WI38 (cell line): ENCODE measurements around the gene ECI1.

Source experiments
- H3K4me3 ChIP-seq: 2 replicates; pipeline ENCODE4 v1.5.1; 2011; ENCODE audit warnings: low read depth, mild to moderate bottlenecking, control low read depth, low read length
- TF ChIP-seq, protein P1 (sequence below): IDR thresholded peaks from 2 replicates; pipeline ENCODE4 v1.5.1; 2012; ENCODE audit warnings: low read depth, mild to moderate bottlenecking, control low read depth, low read length

The ECI1 gene

DNA sequence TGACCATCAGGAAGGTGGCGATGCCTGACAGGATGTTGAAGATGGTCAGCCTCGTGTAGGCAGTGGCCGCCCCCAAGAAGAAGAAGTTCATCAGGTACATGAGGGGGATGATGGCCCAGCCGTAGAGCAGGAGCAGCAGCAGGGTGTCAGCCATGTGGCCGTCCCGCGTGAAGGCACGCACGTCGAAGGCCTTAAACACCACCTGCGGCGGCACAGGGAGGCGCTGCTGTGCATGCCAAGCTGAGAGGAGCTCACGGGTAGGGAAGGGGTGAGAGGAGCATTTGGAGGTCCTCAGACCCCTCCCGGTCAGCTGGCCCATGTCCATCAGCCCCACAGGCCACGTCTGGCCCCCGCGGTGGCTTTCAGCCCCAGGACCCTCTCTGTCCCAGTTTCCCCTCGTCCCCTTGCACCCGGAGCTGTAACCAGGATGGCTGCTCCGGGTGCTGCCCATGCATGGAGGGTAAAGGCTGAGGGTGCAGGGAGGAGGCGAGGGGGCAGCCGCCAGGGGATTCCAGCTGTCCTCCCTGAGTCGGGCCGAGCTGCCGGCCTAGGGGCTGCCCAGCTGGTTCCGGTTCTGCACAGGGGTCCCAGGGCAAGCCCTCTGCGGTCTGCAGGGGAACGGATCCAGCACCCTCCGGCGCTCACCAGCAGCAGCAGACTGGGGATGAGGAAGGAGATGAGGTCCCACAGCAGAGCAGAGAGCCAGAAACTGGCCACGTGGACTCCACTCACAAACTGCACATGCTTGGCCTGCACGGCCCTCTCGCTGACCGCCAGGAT lies 33.6 kb upstream of the ECI1 start:
- TF ChIP-seq, protein P1, sequence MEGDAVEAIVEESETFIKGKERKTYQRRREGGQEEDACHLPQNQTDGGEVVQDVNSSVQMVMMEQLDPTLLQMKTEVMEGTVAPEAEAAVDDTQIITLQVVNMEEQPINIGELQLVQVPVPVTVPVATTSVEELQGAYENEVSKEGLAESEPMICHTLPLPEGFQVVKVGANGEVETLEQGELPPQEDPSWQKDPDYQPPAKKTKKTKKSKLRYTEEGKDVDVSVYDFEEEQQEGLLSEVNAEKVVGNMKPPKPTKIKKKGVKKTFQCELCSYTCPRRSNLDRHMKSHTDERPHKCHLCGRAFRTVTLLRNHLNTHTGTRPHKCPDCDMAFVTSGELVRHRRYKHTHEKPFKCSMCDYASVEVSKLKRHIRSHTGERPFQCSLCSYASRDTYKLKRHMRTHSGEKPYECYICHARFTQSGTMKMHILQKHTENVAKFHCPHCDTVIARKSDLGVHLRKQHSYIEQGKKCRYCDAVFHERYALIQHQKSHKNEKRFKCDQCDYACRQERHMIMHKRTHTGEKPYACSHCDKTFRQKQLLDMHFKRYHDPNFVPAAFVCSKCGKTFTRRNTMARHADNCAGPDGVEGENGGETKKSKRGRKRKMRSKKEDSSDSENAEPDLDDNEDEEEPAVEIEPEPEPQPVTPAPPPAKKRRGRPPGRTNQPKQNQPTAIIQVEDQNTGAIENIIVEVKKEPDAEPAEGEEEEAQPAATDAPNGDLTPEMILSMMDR: no peak
- no peak overlapping the region for H3K4me3 ChIP-seq

- H3K4me3 ChIP-seq: no peak overlapping the region
These were observed 32.8 kb upstream of the ECI1 start for GRCh38 chr16:2284001-2284770.

GRCh38 chr16:2282866-2283555 lies 31.6 kb upstream of the ECI1 start:
- H3K4me3 ChIP-seq: no peak overlapping the region
- TF ChIP-seq, protein P1: no peak

More at GRCh38 chr16:2284001-2284770, 32.8 kb upstream of the ECI1 start:
- TF ChIP-seq, protein P1: no peak

GRCh38 chr16:2282262-2282661 lies 30.9 kb upstream of the ECI1 start:
- H3K4me3 ChIP-seq: no peak overlapping the region
- TF ChIP-seq, protein P1: no peak

GRCh38 chr16:2280981-2281542 lies 29.7 kb upstream of the ECI1 start:
- H3K4me3 ChIP-seq: no peak overlapping the region
- TF ChIP-seq, protein P1: no peak

DNA sequence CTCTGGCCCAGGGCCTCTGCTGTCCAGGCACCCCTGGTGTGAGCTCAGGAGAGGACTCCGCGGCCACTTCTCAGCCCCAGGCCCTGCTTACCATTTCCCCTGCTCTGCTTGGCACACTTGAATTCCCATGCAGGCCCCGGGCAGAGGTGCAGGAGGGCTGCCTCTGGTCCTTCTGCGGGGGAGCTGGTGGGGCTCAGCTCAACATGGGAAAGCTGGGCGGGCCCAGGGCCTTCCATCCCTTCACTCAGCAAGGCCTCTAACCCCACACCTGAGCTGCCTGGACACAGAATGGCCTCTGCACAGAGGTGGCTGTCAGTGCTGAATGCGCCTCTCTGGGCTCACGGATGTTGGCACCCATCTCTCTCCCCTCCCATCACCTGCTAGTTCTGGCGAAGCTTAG lies 29.1 kb upstream of the ECI1 start:
- no peak overlapping the region for H3K4me3 ChIP-seq
- TF ChIP-seq, protein P1: no peak
